Heart left ventricle (tissue), 13 donors: ENCODE measurements around the gene PMEPA1.

ENCODE experiments used
- POLR2A ChIP-seq, 2 donors: fragments of 450-650 bp; IDR thresholded peaks; one replicate each; pipeline ENCODE4 v1.6.1; 2017; ENCODE audit warnings: antibody characterized with exemption in 2 of 2, mild to moderate bottlenecking in 2 of 2, moderate library complexity in 2 of 2
- TF ChIP-seq, protein P1 (sequence below), 12 donors: fragments of 200-600 bp; sonication (generic) in 4 of 12; IDR thresholded peaks; one replicate each; pipeline versions ENCODE4 v1.5.0 to v1.8.0; 2018 to 2022; ENCODE audit warnings: antibody characterized with exemption in 12 of 12, mild to moderate bottlenecking in 5 of 12
- donor health status: ischemic (EF 13 %, LVEDD 7.1; RV severe dilation, severe dysfunction).
- donor health status: DM: no; HTN: yes; CAD: no.
- donor health status: DM: no; HTN: no; CAD: no.
- donor health status: ischemic (EF 25% LVEDD 6.9; RV normal size, moderate dysfunction).
- donor health status: ischemic (EF 25% LVEDD 5.7; RV mildly dilated, moderate dysfunction).
- donor health status: ischemic (EF 35%, LVEDD 5.7; RV mildly dilated, moderate dysfunction).
- donor health status: nonischemic (EF 11% LVEDD 7.7; RV severe dilation, severe dysfunction).
- donor health status: DM: yes; HTN: yes; CAD: no.
- donor health status: PGD.
- donor health status: ischemic (EF 29% LVEDD 5.4; RV normal size, mild dysfunction).
- donor health status: nonischemic (EF 23%, LVEDD 6.1; RV moderate dilation, normal function).

- TF ChIP-seq, protein P1, sequence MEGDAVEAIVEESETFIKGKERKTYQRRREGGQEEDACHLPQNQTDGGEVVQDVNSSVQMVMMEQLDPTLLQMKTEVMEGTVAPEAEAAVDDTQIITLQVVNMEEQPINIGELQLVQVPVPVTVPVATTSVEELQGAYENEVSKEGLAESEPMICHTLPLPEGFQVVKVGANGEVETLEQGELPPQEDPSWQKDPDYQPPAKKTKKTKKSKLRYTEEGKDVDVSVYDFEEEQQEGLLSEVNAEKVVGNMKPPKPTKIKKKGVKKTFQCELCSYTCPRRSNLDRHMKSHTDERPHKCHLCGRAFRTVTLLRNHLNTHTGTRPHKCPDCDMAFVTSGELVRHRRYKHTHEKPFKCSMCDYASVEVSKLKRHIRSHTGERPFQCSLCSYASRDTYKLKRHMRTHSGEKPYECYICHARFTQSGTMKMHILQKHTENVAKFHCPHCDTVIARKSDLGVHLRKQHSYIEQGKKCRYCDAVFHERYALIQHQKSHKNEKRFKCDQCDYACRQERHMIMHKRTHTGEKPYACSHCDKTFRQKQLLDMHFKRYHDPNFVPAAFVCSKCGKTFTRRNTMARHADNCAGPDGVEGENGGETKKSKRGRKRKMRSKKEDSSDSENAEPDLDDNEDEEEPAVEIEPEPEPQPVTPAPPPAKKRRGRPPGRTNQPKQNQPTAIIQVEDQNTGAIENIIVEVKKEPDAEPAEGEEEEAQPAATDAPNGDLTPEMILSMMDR (IDR thresholded peaks at IDR 0.05) = no peak
- TF ChIP-seq POLR2A (IDR thresholded peaks at IDR 0.05) = no peak
These were observed 38.8 kb downstream of the PMEPA1 start for GRCh38 chr20:57671072-57671391.
